HG02943 (cell line): ENCODE measurements around the gene GJD3.

Experiments
- ATAC-seq: cut with Tn5 transposase; IDR thresholded peaks from one replicate; pipeline ENCODE4 v1.9.1; 2021; ENCODE audit warnings: mild to moderate bottlenecking, low read depth, moderate library complexity; ENCODE audit not compliant: unreplicated experiment

Gene GJD3

DNA sequence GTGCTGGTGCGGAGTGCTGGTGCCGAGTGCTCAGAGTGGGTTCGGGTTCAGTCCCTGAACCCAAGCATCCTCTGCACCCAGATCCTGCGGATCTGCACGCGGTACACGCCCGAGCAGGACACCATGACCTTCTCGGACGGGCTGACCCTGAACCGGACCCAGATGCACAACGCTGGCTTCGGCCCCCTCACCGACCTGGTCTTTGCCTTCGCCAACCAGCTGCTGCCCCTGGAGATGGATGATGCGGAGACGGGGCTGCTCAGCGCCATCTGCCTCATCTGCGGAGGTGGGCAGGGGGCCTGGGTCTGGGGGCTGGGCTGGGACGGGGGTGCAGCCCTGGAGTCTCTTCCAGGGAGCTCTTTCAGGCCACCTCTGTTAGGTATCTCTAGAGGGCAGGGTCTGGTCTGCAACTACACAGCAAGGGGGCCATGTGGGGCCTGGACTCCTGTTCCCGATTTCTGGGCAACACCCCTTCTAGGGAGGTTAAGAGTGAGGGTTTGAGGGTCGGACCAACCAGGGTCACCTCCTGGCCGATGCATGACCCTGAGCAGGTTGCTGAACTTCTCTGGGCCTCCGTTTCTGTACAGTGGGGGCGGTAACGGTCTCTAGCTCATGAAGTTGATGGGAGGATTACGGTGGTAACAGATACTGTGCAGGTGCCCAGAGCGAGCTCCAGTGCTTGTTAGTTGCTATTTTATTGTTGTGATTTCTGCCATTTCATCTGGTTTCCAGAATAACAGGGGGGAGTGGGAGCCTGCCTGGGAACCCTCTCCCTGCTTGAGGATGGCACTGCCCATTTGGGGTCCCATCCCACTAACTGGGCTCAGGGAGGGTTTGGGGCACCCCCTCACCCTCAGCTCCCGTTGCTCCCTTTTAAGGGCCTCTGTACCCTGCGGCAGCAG, 10.1 kb downstream of the GJD3 start:
- ATAC-seq: no peak

DNA sequence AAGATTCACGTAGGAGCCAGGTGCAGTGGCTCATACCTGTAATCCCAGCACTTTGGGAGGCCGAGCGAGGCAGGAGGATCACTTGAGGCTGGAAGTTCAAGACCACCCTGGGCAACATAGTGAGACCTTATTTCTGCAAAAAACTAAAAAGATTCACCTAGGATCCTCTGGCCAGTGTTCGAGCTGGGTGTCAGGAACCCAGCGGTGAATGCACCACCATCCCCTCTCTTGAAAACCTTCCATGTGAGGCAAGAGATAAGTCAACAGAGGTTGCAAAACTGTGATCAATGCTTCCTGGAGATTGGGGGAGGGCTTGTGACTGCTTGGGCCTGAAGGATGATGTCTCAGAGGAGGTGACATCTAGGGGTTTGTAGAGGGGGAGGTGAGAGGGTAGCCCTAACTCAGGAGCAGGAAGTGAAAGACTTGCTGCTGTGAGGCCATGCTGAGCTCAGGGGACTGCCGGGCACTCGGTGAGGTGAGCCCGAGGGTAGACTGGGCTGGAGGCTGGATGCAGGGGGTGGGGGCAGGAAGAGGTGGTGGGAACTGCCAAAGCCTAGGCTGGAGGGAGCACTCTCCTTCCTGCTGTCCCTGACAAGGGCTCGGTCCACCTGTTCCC, 11.7 kb downstream of the GJD3 start:
- ATAC-seq: no peak

DNA sequence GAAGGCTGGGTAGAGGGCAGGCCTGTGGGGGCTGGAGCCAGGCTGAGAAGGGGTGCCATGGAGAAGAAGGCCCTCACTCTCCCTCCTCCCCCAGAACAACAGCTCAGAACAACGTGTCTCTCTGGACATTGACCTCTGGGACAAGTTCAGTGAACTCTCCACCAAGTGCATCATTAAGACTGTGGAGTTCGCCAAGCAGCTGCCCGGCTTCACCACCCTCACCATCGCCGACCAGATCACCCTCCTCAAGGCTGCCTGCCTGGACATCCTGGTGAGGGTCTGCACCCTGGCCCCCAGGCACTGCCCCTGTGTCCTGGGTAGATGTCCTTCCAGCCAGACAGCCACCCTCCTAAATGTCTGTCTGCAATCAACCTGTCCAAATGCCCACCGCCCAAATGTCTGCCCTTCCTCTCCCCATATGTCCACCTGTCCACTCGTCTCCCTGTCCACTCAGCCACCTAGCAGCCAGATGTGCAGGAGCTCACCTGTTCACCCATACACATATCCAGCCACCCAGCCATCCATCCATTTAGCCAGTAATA, 12.2 kb downstream of the GJD3 start:
- no peak for ATAC-seq

DNA sequence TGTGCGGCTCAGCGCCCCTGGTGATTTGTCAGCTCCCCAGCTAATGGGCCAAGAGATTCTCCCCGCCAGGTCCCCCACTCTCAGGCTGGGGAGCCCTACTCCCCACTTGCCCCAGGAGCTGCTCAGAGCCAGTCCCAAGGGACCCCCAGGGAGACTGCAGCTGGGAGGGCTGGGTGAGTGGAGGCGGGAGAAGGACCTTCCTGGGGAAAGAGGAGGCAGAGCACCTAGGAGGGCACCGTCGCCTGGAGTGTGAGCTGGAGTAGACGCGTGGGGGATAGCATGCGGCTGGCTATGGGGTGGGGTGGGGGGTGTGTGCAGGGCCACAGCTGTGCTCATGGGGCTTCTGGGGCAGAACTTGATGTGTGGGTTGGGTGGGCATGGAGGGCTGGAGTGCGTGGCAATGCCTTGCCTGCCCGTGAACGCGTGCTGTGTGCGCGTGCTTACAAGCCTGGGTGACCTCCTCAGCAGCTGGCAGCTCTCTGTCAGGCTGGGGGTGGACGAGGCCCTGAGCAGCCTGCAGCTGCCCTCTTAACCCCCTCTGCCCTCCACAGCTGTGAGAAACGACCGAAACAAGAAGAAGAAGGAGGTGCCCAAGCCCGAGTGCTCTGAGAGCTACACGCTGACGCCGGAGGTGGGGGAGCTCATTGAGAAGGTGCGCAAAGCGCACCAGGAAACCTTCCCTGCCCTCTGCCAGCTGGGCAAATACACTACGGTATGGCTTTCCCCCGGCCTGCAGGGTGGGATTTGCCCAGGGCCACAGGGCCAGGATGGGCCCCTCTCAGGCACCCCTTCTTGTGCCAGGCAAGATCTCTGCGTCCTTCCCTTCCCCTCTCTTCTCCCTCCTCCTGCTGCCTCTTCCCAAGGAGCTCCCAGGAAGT, 12.9 kb downstream of the GJD3 start:
- no peak for ATAC-seq

DNA sequence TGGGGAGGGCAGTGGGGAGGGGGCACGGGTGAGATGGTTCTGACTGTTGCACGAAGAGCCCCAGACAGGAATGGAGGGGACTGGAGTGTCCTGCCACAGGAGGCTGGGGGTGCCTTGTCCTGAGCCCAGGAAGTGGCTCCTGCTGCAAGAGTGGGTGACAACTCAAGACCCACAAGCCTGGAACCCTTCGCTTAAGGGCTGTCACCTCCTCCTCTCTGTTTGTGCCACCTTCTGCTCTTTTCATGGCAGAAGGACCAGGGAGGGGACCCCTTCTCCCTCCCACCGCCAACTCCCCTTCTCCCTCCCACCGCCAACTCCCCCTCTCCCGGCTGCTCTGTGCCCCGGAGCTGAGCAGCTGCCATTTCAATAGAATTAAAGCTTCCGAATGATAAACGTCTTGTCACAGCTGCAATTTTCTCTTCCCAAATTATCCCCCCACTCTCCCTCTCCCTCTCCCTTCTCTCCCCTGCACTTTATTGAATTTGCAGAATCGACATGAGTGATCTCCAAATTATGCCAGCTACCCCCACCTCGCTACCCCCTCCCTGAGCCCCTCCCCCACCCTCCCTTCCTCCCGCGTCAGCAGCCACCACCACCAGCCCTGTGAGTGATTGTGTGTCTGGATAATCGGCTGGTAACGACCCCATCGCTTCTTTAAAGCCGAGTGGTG, 13.7 kb downstream of the GJD3 start:
- ATAC-seq: no peak

DNA sequence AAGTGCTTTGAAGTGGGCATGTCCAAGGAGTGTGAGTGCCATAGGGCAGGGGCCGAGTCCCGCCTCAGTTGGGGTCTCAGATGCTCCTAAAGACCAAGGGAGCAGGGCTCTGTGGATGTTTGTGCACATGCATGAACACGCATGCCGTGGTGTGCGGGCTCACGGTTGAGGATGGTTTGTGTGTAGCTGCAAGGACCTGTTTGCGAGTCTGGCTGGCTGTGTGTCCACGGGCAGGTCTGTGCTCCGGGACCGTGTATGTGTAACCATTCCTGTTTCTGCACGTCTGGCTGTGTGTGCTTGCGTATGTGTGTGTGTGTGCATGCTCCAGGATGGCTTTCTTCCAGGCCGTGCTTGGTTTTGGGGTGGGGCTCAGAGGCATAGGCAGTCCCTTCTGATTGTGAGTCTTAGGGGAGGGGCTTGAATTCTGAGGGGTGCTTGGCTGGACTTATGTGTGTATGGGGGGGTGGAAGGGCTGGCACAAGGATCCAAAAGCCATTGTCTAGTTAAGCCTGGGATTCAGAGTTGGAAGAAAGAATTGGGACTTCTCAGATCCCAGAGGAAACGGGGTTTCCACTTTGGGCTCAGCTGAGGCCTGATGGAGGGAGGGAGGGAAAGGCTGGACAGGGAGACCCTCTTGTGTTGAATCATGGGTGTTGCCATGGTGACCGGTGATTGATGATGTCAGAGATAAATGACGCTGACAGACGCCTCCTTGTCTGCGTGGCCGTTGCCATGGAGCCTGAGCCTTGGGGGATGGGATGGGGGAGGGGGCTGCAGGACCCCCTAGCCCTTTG, 14.4 kb downstream of the GJD3 start:
- no peak for ATAC-seq

DNA sequence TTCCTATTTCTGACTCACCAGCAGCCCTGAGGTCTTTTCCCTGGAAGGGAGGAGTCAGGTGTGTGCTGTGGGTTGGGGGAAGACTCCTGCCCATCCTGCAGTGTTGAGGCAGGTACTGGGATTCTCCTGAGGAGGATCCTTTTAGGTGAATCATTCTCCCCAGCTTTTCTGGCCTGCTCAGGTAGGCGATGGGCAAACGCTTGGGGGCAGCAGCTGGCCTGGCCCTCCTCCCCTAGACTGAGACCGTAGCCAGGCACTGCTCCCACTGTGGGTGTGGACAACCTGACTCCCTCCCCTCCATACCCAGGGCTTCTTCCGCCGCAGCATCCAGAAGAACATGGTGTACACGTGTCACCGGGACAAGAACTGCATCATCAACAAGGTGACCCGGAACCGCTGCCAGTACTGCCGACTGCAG, 15.1 kb downstream of the GJD3 start:
- no peak for ATAC-seq

- ATAC-seq: no peak
Observed at GRCh38 chr17:40348562-40349476, 15.7 kb downstream of the GJD3 start.

DNA sequence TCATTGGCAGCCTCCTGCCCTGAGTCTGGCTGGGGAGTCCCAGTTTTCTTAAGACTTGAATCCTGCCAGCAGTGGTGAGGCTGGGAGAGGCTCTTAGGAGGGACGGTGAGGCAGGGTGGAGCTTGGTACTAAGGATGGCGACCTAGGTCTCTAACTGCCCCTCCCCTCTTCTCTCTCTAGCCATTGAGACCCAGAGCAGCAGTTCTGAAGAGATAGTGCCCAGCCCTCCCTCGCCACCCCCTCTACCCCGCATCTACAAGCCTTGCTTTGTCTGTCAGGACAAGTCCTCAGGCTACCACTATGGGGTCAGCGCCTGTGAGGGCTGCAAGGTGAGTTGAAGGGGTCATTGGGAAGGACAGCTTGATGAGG, 16.4 kb downstream of the GJD3 start:
- no peak for ATAC-seq

GRCh38 chr17:40347319-40348135, 17.0 kb downstream of the GJD3 start:
- no peak for ATAC-seq

DNA sequence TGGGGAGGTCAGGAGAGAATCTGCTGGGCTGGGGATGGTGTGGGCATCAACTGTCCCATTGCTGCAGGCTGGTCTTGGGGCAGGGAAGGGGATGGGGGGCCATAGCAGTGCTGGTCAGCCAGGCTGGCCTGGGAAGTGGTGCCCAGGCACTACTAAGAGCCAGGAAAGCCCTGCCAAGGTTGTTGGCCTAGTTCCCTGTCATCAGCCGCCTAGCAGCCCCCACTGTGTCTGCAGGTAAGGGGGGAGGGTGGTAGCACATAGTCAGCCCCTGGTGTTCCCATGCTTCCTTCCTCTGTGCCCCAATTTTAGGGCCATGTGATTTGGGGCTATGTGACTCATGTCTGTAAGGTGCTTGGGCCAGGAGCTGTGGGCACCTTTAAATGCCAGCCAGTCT, 17.8 kb downstream of the GJD3 start:
- ATAC-seq: no peak

DNA sequence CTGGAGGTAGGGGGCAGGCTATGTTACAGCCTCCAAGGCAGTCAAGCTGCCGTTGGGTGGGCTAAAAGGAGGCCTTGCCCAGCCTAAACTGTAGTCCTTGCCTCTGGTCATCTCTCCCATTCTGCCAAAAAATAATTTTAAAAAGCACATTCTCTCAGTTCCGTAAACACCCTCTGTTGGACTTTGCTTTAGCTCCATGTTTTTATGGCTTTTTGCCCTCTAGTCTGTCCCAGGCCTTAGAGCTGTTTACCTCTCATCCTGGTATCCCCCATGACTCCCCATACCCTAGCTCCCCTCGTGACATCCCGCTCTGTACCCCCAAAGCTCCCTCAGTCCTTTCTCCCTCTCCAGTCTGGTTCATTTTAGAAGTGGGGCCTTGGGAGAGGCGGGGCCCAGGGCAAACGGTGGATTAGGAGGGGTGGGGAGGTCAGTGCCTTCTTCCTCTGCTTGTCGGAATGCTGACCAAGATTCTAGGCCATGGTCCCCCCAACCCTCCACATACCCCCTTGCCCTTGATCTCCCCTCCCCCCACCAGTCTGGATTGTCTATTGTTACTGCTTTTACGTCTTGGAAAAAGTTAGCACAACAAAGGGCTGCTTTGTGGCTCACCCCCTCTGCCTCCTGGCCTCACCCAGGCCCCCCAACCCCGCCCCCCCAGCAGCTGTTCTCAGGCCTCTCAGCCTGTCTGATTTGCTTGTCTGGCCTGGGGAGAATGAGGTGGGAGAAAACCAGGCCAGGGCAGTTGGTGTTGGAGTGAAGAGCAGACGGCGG, 18.4 kb downstream of the GJD3 start:
- no peak for ATAC-seq

GRCh38 chr17:40345161-40345993, 19.2 kb downstream of the GJD3 start:
- ATAC-seq: no peak

- no peak for ATAC-seq
Observed at GRCh38 chr17:40344421-40345160, 19.9 kb downstream of the GJD3 start.
